ENCODE data around the gene AGO3. TPM values are rescaled to one million over a fixed set of nuclear protein-coding genes. Genes with fewer than 3 reads are reported as not detected.

Gene AGO3
- total and polyA plus RNA-seq, 10 of the 15 experiments (the other 5 are each of a cell fraction or from before 2014, with no cell fraction given): 3.9 to 35.2 (median 12.5) TPM

DNA sequence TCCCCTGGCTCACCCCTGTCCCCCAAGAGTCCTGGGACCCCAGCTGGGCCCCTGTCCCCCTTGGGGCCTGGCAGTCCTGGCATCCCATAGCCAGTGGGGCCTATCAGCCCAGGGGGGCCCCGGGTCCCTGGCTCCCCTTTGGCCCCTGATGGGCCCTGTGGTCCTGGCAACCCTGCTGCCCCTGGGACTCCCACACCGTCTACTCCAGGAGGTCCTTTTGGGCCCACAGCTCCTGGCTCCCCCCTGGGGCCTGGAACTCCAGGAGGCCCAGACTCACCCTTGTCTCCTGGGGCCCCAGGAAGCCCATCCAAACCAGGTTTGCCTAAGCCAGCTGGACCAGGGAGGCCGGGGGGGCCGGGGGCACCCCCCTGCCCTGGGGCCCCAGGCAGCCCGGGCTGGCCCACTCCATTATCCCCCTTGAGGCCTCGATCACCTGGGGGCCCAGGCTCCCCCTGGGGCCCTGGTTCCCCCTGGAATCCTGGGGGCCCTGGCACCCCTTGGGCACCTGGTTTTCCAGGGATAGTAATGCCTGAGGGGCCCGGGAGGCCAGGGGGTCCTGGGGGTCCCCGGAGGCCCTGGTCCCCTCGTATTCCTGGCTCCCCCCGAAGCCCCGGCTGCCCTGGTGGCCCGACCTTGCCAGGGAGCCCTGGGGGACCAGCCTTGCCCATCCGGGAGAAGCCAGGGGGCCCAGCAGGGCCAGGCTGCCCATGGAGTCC lies 167.9 kb downstream of the AGO3 start:
- Histone ChIP-seq H3K9ac (ENCODE audit: control insufficient read depth, insufficient read depth, low read length) (no peak overlapping the region), H3K27me3 (replicated peaks in 1 of 2; ENCODE audit: control insufficient read depth in 2 of 2, insufficient read depth in 2 of 2, low read length in 1 of 2) (no peaks in the 10 kb centered on the region), H3K4me1 (ENCODE audit: control insufficient read depth, insufficient read depth, low read length) (no peaks in the 10 kb centered on the region), H3K36me3 (ENCODE audit: control insufficient read depth in 2 of 2, insufficient read depth in 2 of 2, low read length in 1 of 2) (peaks cover 0 to 4% of the 10 kb centered on the region in 2 experiments; a peak in 2 of 4 replicates), H3K4me2 (ENCODE audit: control insufficient read depth, insufficient read depth) (no peak overlapping the region), H2AFZ (ENCODE audit: control insufficient read depth, low read depth, low read length) (no peak overlapping the region), H3K27ac (ENCODE audit: control insufficient read depth, insufficient read depth) (no peak overlapping the region), H3K9me3 (replicated peaks; ENCODE audit: control insufficient read depth, insufficient read depth, low read length) (no peaks in the 10 kb centered on the region), H4K20me1 (ENCODE audit: control insufficient read depth, insufficient read depth) (no peaks in the 10 kb centered on the region), H3K79me2 (ENCODE audit: control insufficient read depth, insufficient read depth, low read length) (no peaks in the 10 kb centered on the region), H3K4me3 (no peak overlapping the region)
- POLR2A ChIA-PET: no interaction called here
- no TSS peak for BruUV-seq (replicated peaks)
- 44% methylated on average over 11 of the region's 13 CpGs for WGBS (ENCODE audit: insufficient coverage, insufficient replicate concordance, low lambda C conversion rate, missing lambda C conversion rate)
- ATAC-seq: no peak
- in situ Hi-C loops (cut with MboI): no loop called here
- RAD21 ChIA-PET (ENCODE audit: unreplicated experiment): interaction anchor here (1.1 kb wide), 1 partner anchor 36 kb away, joined by 3 read pairs; no protein-coding TSS in a partner anchor
- DNase-seq (ENCODE audit: low read depth, low spot score): no peak
- SMC1A ChIA-PET (ENCODE audit: uncharacterized antibody, unreplicated experiment): interaction anchor here (1.2 kb wide), 1 partner anchor 37 kb away, joined by 4 read pairs; no protein-coding TSS in a partner anchor
- no peak for FAIRE-seq
- intact Hi-C loops (cut with micrococcal nuclease; ENCODE audit: unreplicated experiment): loop anchor here (1.0 to 5.0 kb wide), 4 partner anchors 35 to 323 kb away; no protein-coding TSS in a partner anchor
- CTCF ChIA-PET: interaction anchor here (0.9 to 5.4 kb wide), 2 partner anchors 36 to 89 kb away, joined by 3 to 56 read pairs; no protein-coding TSS in a partner anchor
- TF ChIP-seq HCFC1 (IDR thresholded peaks at IDR 0.05; ENCODE audit: low read length) (no peak), CREM (IDR thresholded peaks at IDR 0.05; ENCODE audit: low read depth) (no peak), SMC3 (IDR thresholded peaks at IDR 0.05; ENCODE audit: borderline replicate concordance, low read length) (no peak), YY1 (IDR thresholded peaks at IDR 0.05; ENCODE audit: low read depth, low read length) (no peak), SRF (IDR thresholded peaks at IDR 0.05; ENCODE audit: low read depth in 2 of 2, low read length in 2 of 2) (no peak), POLR2AphosphoS2 (IDR thresholded peaks at IDR 0.05; ENCODE audit: low read depth, low read length) (no peak), ESRRA (IDR thresholded peaks at IDR 0.05; ENCODE audit: low read length) (no peak), RAD21 (IDR thresholded peaks at IDR 0.05; ENCODE audit: insufficient read depth, low read depth, low read length) (no peak), SMARCA5 (IDR thresholded peaks at IDR 0.05) (no peak), ZSCAN29 (IDR thresholded peaks at IDR 0.05) (no peak)
- TF ChIP-seq, protein P1, sequence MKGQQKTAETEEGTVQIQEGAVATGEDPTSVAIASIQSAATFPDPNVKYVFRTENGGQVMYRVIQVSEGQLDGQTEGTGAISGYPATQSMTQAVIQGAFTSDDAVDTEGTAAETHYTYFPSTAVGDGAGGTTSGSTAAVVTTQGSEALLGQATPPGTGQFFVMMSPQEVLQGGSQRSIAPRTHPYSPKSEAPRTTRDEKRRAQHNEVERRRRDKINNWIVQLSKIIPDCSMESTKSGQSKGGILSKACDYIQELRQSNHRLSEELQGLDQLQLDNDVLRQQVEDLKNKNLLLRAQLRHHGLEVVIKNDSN (IDR thresholded peaks at IDR 0.05; ENCODE audit: borderline replicate concordance, extremely low read length, insufficient read depth, low read depth, low read length): no peak
- TF ChIP-seq, protein P2, sequence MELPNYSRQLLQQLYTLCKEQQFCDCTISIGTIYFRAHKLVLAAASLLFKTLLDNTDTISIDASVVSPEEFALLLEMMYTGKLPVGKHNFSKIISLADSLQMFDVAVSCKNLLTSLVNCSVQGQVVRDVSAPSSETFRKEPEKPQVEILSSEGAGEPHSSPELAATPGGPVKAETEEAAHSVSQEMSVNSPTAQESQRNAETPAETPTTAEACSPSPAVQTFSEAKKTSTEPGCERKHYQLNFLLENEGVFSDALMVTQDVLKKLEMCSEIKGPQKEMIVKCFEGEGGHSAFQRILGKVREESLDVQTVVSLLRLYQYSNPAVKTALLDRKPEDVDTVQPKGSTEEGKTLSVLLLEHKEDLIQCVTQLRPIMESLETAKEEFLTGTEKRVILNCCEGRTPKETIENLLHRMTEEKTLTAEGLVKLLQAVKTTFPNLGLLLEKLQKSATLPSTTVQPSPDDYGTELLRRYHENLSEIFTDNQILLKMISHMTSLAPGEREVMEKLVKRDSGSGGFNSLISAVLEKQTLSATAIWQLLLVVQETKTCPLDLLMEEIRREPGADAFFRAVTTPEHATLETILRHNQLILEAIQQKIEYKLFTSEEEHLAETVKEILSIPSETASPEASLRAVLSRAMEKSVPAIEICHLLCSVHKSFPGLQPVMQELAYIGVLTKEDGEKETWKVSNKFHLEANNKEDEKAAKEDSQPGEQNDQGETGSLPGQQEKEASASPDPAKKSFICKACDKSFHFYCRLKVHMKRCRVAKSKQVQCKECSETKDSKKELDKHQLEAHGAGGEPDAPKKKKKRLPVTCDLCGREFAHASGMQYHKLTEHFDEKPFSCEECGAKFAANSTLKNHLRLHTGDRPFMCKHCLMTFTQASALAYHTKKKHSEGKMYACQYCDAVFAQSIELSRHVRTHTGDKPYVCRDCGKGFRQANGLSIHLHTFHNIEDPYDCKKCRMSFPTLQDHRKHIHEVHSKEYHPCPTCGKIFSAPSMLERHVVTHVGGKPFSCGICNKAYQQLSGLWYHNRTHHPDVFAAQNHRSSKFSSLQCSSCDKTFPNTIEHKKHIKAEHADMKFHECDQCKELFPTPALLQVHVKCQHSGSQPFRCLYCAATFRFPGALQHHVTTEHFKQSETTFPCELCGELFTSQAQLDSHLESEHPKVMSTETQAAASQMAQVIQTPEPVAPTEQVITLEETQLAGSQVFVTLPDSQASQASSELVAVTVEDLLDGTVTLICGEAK (IDR thresholded peaks at IDR 0.05; ENCODE audit: borderline replicate concordance): no peak
- TF ChIP-seq, protein P3, sequence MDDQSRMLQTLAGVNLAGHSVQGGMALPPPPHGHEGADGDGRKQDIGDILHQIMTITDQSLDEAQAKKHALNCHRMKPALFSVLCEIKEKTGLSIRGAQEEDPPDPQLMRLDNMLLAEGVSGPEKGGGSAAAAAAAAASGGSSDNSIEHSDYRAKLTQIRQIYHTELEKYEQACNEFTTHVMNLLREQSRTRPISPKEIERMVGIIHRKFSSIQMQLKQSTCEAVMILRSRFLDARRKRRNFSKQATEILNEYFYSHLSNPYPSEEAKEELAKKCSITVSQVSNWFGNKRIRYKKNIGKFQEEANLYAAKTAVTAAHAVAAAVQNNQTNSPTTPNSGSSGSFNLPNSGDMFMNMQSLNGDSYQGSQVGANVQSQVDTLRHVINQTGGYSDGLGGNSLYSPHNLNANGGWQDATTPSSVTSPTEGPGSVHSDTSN (IDR thresholded peaks at IDR 0.05; ENCODE audit: insufficient replicate concordance, low read depth, low read length): no peak
- TF ChIP-seq, protein P4, sequence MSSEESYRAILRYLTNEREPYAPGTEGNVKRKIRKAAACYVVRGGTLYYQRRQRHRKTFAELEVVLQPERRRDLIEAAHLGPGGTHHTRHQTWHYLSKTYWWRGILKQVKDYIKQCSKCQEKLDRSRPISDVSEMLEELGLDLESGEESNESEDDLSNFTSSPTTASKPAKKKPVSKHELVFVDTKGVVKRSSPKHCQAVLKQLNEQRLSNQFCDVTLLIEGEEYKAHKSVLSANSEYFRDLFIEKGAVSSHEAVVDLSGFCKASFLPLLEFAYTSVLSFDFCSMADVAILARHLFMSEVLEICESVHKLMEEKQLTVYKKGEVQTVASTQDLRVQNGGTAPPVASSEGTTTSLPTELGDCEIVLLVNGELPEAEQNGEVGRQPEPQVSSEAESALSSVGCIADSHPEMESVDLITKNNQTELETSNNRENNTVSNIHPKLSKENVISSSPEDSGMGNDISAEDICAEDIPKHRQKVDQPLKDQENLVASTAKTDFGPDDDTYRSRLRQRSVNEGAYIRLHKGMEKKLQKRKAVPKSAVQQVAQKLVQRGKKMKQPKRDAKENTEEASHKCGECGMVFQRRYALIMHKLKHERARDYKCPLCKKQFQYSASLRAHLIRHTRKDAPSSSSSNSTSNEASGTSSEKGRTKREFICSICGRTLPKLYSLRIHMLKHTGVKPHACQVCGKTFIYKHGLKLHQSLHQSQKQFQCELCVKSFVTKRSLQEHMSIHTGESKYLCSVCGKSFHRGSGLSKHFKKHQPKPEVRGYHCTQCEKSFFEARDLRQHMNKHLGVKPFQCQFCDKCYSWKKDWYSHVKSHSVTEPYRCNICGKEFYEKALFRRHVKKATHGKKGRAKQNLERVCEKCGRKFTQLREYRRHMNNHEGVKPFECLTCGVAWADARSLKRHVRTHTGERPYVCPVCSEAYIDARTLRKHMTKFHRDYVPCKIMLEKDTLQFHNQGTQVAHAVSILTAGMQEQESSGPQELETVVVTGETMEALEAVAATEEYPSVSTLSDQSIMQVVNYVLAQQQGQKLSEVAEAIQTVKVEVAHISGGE (CRISPR knock-in tag; IDR thresholded peaks at IDR 0.05): no peak
